HG02970 (cell line): Measurements from ENCODE around the gene CHIT1.

Experiments used
- ATAC-seq: cut with Tn5 transposase; IDR thresholded peaks from one replicate; pipeline ENCODE4 v1.9.1; 2021; ENCODE audit warnings: mild to moderate bottlenecking, moderate library complexity, moderate number of reproducible peaks; ENCODE audit not compliant: unreplicated experiment, low FRiP score

The CHIT1 gene

DNA sequence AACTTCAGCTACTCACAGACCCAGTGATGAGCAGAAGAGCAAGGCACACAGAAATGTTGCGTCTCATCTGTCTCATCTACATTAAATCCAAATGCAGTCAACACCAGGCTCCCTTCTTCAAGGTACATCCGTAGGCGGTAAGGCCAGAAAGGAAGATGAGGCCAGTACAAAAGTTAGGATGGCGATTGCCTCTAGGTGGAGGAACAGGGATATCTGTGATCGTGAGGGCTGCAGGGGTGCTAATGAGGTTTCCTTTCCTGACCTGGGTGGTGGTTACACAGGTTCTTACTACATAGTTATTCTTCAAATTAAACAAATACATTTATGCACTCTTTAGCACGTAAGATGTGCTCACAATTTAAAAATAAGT lies 52.5 kb downstream of the CHIT1 start:
- ATAC-seq = no peak

DNA sequence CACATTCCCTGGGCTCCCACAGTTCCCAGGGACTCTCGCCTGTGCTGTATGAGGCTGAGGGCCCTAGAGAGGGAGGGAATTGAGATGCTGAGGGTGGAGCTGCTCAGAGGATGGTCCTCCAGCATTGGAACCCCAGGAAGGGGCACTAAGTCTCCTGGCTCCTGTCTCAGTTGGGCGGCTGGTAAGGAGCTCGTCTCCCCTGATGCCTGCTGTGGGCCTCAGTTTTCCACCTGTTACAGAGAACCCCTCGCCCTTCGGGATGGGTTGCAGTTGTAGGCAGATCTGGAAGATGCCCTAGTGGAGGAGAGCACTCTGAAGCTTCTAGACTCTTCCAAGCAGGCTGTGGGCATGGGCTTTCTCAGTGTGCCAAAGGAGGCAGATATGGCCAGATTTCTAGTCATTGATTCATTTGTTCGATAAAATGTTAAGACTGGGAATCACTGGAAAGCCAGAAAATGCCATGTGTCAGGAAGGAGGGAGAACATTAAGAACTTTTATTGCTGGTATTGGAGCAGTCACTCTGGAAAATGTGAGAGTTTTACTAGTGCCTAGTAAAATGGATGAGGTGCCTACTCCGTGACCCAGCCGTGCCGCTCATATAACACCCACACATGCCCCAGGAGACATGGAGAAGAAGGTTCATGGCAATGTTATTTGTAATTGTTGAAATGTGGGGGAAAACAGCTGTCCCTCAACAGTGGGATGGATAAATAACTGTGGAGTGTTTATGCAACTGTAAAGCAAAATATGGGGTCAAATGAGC lies 53.0 kb downstream of the CHIT1 start:
- no peak for ATAC-seq

DNA sequence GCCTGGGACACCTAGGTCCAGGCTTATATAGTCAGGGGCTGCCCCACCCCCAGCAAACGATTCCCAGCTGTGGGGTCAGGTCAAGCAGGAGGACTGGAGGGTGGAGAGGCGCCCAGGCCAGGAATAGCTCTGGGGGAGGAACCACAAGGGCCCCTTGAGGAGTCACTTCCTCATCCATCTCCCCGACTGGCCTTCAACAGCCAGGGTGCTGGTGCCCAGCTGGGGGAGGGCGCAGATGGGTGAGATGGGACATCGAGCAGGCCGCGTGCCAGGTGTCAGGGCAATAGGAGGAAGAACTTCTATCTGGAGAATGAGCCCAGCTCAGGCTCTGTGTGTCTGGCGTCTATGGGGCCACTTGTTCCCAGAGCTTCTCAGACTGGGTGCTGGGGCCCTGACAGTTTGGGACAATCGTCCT lies 53.6 kb downstream of the CHIT1 start:
- ATAC-seq = no peak

DNA sequence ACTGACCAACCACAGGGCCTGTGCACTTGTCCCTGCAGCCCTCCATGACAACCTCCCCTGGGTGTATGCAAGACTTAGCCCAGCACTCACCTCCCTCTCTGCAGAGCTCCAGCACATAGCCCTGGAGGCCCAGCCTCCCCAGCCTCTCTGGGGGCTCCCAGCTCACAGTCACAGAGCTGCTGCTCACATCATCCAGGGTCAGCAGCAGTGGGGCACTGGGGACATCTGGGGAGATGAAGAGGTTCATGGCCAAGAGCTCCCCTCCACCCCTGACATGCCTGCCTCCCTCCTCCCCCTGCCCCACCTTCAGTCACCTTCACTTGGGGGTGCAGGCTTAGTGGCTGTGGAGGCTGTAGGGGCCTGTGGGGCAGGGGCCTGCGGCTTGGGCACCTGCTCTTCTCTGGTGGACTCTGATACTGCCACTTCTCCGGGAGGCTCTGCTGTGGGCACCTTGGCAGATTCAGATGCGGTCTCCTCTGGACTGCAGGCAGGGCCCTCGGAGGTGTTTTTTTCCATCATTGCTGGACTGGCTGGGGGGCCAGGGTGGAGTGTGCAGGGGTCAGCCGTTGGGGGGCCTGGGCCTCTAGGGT lies 54.1 kb downstream of the CHIT1 start, which contains the start of gene MYBPH:
Gene MYBPH, minus strand, starts transcription at position 590 of the 590 bp plus-strand sequence. Its CDS starts 71 bp downstream, at position 519.
- ATAC-seq = no peak

DNA sequence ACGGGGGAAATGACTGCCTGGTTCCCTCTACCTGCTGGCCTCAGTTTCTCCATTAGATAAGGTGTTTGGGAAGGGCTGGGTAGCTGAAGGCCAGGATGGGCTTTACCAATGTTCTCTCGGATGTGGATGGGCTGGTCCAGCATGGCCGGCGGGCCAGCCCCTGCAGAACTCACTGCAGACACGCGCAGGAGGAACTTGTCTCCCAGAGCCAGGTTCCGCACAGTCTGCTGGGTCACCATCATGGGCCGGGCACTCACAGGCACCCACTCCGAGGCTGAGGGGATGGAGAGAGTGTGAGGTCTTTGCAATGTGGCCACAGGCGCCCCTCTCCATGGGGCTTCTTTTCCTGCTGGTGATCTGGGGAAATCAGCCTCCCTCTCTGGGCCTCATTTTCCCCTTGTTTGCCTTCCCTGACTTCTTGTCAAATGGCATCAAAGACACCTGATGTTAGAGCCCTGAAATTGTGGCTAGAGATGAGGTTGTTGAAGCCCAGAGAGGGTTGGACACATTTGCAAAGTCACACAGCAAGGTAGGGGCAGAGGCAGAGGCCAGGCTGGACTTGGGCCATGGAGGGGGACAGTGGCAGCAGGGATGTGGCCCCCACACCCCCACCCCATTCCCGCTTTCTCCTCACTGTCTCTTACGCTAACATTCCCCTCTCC lies 55.0 kb downstream of the CHIT1 start:
- ATAC-seq = no peak

DNA sequence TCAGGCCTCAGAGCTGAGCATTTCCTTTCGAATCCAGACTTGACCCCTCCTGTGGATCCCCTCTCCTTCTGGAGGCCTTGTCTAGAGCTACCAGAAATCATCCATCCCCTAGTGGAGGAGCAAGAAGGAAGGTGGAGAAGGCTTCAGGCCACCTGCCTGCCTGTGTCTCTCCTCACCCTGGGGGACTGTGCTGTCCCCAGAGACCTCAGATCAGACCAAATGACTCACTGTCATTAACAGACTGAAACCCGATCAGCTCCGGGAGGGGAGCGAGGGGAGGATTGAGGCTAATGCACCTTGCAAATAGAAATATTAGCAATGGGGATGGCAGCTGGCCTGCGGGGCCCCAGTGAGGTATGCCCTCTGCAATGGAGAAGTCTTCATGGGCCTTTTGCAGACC lies 55.9 kb downstream of the CHIT1 start:
- ATAC-seq = peak; percentile 56

DNA sequence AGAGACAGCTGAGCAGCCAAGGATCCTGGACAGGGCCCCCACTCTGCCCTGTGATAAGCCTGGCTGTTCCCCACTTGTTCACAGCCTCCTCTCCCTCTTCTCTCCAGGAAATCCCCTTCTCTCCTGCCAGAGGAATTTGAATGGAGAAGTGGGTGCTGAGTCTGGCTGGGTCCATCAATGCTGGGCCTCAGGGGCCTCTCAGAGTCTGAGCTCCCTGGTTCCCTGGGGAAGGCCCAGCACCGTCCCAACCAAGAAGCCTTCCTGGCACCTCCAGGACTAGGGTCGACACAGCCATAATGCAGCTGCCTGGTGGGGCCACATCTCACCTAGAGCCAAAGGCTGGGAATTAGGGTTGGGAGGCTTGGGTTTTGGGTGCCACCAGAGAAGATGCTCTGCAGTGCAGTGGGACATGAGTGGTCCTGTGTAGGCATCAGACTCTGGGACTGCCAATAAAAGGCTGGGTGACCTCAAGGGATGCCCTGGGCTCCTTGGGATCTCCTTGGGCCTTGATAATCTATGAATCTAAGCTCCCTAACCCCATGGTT lies 56.4 kb downstream of the CHIT1 start:
- ATAC-seq = no peak

DNA sequence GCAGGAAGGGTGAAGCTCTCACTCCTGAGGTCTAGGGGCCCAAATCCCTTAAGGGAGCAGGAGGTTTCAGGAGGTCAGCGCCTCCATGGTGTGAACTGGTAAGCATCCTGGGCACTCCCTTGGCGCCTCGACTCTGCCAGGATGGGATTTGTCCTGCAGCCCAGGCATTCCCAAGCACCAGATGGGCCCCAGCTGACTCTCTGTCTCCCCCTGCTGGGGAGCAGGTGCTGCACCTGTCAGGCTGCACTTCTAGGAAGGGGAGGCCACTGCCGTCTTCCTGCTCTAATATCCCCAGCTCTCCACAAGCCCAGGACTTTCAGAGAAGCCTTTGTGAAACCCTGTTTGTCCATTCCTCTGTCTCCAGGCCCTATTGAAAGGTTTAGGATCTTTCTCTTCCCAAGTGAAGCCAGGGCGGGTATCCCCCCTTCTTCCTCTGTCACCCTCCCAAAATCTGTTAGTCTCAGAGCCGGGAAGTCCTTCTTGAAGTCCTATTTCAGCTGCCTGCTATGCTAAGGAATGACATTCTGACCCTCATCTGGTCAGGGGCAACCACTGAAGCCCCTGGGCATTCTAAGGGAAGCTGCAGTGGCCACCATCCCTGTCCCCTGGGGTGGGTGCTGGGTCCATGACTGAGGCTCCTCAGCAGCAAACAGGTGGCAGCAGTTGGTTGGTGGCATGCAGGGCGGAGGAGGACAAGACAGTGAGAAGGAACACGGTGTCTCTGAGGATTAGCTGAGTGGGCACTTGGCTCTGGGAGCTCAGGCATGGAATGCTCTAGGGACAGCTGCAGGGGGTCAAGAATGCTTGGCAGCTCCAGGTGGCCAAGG lies 57.1 kb downstream of the CHIT1 start:
- no peak for ATAC-seq

DNA sequence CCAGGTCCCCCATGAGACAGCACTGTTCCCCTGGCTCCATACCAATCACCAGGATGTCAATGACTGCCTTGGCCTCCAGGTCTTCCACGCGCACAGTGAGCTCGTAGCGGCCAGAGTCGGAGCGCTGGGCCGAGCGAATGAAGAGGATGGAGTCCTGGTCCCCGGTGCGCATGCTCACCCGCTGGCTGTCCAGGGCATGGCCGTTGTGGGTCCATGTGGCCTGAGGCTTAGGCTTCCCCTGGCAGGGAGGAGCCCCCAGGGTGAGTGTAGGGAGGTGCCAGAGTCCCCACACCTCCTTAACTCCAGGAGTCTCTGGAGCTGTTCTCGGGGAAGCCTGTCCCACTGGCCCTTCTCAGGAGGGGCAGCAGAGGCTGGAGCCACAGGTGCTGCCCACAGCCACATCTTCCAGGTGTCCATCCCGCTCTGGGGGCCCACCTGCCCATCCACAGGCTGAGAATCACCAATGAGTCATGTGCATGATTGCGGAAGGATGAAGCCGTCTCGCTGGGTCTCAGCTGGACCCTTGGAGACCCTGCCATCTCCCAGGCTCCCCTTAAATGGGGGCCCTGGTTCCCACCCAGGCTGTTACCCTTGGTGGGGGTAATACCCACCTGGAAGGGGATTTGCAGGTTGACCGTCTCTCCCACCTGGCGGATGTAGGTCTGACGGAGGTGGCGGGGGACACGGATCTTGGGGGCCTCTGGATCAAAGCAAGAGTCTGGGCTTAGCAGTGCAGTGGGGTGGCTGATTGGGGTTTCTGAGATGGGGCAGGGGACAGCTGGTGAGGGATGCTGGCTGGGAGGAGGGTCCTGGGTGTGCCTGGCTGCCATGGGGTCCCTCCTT lies 57.9 kb downstream of the CHIT1 start:
- no peak for ATAC-seq

DNA sequence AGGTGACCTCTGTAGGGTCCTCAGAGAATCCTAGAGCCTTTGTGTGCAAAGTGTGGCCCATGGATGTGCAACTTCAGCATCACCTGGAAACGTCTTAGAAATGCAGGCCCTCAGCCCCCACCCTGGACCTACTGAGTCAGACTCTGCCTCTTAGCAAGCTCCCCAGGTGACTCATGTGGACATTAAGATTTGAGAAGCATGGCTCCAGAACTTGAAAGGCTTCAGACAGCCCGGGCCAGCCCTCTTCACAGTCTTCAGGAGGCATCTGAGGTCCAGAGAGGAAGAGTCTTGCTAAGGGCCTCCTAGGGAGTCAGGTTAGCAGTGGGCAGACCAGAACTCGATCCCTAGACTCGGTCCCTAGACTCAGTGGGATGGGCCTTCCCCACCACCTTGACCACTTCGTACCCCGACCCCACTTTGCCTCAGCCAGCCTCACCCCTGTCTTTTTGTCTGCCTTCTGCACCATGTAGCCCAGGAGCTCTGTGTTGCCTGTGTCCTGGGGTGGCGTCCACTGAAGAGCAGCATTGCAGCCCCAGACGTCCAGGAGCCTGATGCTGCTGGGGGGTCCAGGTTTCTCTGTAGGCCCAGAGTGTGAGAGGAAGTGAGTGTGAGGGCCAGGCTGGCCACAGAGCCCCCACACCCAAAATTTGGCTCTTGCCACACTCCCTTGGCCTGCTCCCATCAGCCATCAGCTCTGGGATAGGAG lies 58.7 kb downstream of the CHIT1 start:
- ATAC-seq = no peak

DNA sequence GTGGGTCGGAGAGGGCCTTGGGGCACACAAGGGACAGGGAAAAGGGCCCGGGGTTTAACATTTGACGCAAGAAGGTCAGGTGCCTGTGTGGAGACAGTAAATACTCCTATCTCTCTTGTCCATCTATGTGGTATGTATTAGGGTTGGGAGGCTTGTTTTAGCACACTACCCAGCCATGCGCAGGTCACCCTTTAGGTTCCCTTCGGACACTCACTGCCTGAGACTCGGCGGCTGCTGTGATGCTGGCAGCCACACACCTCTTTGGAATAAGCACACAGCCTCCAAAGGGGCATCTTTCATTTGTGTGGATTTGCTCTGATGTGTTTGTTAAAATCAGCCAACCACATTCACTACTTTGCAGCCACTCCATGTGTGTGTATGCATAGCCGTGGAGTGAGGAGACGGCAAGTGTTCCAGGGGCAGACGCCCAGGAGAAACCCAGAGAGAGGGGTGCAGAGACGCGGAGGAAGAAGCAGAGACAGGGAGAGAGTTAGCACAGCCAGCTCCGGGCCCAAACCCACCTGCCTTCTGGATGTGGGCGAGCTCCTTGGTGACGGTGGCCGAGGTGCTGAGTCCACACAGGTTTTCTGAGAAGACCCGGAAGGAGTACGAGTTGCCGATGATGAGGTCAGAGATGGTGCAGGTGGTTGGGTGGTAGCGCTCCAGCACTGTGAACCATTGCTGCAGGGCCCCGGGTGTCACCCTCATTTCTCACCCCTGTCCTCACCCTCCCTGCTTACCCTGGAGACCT lies 59.5 kb downstream of the CHIT1 start:
- ATAC-seq = no peak

DNA sequence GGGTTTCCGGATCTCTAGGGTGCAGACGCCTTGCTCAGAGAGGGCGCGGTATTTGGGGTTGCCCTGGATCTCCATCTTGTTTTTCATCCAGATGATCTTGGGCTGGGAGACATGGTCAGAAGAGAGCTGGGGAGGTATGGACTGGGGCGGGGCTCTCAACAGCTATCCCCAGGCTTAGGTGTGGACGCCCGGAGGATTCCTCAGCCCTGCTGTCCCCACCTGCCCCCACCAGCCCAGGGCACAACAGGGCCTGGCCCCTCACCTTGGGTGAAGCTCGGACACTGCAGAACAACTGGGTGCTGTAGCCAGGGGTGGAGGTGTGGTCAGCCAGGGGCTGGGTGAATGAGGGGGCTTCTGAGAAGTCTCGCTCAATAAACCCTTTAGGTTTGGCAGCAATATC lies 60.5 kb downstream of the CHIT1 start:
- no peak for ATAC-seq

DNA sequence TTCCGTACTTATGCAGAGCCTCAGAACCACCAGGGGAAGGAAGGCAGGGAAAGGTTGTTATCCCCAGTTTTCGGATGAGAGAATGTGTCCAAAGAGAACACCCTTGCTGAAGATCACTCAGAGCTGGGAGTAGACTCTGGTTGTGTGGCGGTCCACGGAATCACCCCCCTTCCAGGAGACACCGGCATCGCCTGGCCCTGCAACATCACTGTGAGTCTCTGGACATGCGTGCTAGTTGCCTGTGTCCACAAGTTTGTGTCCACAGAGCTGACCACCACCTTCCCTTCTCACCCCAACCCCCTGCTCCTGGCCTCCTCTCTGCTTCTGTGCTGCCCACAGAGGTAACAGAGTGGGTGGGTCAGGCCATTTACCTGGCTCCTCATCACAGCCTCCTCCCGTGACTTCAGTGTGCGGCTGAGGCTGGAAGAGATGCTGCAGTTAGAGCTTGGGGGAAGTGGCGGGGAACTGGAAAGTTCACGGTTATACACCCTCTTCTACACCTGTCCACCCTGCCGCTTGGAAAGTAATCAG lies 61.2 kb downstream of the CHIT1 start:
- no peak for ATAC-seq

DNA sequence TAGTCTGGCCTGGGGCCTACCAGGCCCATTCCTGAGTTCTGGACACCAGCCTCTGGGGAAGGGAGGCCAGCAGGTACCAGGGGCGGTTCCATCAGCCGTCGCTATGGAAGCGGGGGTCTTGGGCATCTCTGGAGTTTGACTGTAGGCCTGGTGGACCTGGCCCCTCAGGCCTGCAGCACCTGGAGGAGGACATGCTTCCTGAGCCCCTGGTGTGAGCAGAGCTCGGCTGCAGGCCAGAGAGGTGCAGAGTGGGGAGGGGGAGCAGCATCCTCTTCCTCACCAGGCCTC lies 61.6 kb downstream of the CHIT1 start:
- ATAC-seq = no peak

DNA sequence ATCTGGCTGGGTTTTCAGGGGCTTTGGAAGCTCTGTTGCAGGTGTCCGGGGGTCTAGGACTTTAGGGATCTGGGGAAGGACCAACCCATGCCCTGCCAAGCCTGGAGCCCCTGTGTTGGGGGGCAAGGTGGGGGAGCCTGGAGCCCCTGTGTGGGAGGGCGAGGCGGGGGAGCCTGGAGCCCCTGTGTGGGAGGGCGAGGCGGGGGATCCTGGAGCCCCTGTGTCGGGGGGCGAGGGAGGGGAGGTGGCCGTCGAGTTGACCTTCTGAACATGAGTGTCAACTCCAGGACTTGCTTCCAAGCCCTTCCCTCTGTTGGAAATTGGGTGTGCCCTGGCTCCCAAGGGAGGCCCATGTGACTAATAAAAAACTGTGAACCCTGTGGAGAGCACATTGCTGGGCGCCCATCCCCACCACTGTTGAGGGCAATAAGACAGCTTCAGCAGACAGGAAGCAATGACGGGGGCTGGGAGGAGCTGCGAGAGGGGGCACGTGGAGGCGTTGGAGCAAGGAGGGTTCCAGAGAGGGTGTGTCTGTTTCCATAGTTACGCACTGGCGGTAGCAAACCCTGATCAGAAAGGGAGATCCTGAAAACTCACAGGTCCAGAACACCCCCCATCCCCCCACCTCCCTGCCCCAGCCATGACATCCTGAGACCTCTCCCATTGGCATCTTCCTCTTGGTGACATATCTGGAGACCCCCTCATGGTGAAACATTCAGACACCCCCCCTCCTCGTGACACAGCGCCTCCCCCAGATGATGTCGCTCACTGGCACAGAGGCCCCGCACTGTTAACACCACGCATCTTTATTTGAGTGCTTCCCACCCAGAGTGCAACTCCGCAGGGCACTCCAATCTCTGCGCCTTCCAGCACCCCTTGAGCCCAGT lies 62.2 kb downstream of the CHIT1 start:
- ATAC-seq = no peak

DNA sequence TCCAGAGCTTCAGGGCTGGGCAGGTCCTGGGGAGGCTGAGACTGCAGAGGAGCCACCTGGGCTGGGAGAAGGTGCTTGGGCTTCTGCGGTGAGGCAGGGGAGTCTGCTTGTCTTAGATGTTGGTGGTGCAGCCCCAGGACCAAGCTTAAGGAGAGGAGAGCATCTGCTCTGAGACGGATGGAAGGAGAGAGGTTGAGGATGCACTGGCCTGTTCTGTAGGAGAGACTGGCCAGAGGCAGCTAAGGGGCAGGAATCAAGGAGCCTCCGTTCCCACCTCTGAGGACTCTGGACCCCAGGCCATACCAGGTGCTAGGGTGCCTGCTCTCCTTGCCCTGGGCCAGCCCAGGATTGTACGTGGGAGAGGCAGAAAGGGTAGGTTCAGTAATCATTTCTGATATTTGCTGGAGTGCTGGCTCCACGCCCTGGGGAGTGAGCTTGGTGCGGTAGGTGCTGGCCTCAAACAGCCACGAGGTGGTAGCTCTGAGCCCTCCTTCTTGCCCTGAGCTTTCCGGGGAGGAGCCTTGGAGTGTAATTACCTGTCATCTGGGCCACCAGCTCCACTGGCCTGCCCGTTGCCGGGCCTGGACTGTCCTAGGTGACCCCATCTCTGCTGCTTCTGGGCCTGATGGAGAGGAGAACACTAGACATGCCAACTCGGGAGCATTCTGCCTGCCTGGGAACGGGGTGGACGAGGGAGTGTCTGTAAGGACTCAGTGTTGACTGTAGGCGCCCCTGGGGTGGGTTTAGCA lies 63.1 kb downstream of the CHIT1 start:
- no peak for ATAC-seq
